ENCODE results near the gene OGFOD3.
A peak's percentile ranks its signal among the peaks of the same experiment; 100 is the strongest.

OGFOD3 gene

GRCh38 chr17:82345151-82345976 lies 73.0 kb downstream of the OGFOD3 start:
- H3K4me2 ChIP-seq, result no peak overlapping the region
- no peak overlapping the region for H3K9ac ChIP-seq
- H4K20me1 ChIP-seq, result peaks cover 0 to 9% (median 0%) of the 10 kb centered on the region in 11 experiments; a peak in 3 of 22 replicates
- no peak for TF ChIP-seq Cebpa-rat (IDR thresholded peaks at IDR 0.05)
- H3K27me3 ChIP-seq, result peaks cover 0 to 4% (median 0%) of the 10 kb centered on the region in 11 experiments; a peak in 1 of 22 replicates
- H3K4me3 ChIP-seq, result no peak overlapping the region
- H3K27ac ChIP-seq, result no peak overlapping the region
- no peaks in the 10 kb centered on the region for H3K36me3 ChIP-seq
- peaks cover 8 to 49% (median 36%) of the 10 kb centered on the region in 10 experiments; a peak in 19 of 20 replicates for H3K4me1 ChIP-seq
- H3K9me3 ChIP-seq (replicated peaks in 1 of 11), result peaks cover 0 to 17% (median 10%) of the 10 kb centered on the region in 11 experiments; a peak in 15 of 22 replicates

- Histone ChIP-seq H3K36me3 (no peaks in the 10 kb centered on the region), H3K9me3 (replicated peaks in 1 of 11) (peaks cover 0 to 17% (median 11%) of the 10 kb centered on the region in 11 experiments; a peak in 15 of 22 replicates)
- TF ChIP-seq Cebpa-rat (IDR thresholded peaks at IDR 0.05), result no peak
These were observed 74.0 kb downstream of the OGFOD3 start for GRCh38 chr17:82344175-82344907.

GRCh38 chr17:82343560-82343959 lies 74.8 kb downstream of the OGFOD3 start:
- Histone ChIP-seq H3K4me1 (peaks cover 8 to 42% (median 30%) of the 10 kb centered on the region in 10 experiments; a peak in 19 of 20 replicates), H3K9ac (no peak overlapping the region), H3K36me3 (no peaks in the 10 kb centered on the region), H3K4me2 (no peak overlapping the region), H4K20me1 (no peaks in the 10 kb centered on the region), H3K4me3 (no peak overlapping the region), H3K27me3 (0 out of 22 replicates have a peak, but pooled peaks cover 0 to 4% (median 0%) of the 10 kb centered on the region in 11 experiments), H3K9me3 (replicated peaks in 1 of 11) (peaks cover 0 to 17% (median 11%) of the 10 kb centered on the region in 11 experiments; a peak in 15 of 22 replicates), H3K27ac (no peak overlapping the region)
- TF ChIP-seq Cebpa-rat (IDR thresholded peaks at IDR 0.05), result no peak

More at GRCh38 chr17:82344175-82344907, 74.0 kb downstream of the OGFOD3 start:
- Histone ChIP-seq H3K4me3 (no peak overlapping the region), H3K9ac (no peak overlapping the region), H4K20me1 (no peaks in the 10 kb centered on the region), H3K27me3 (0 out of 22 replicates have a peak, but pooled peaks cover 0 to 4% (median 0%) of the 10 kb centered on the region in 11 experiments), H3K4me2 (no peak overlapping the region), H3K4me1 (peaks cover 8 to 42% (median 30%) of the 10 kb centered on the region in 10 experiments; a peak in 19 of 20 replicates), H3K27ac (no peak overlapping the region)

GRCh38 chr17:82342361-82343079 lies 75.9 kb downstream of the OGFOD3 start:
- H3K27me3 ChIP-seq, result 0 out of 22 replicates have a peak, but pooled peaks cover 0 to 4% (median 0%) of the 10 kb centered on the region in 11 experiments
- H3K36me3 ChIP-seq, result no peaks in the 10 kb centered on the region
- TF ChIP-seq Cebpa-rat (IDR thresholded peaks at IDR 0.05), result no peak
- H3K9me3 ChIP-seq (replicated peaks in 1 of 11), result peaks cover 0 to 17% (median 11%) of the 10 kb centered on the region in 11 experiments; a peak in 15 of 22 replicates
- no peak overlapping the region for H3K9ac ChIP-seq
- no peak overlapping the region for H3K4me3 ChIP-seq
- H4K20me1 ChIP-seq, result no peaks in the 10 kb centered on the region
- H3K4me2 ChIP-seq, result no peak overlapping the region
- H3K4me1 ChIP-seq, result peaks cover 8 to 45% (median 34%) of the 10 kb centered on the region in 10 experiments; a peak in 19 of 20 replicates
- H3K27ac ChIP-seq, result no peak overlapping the region

GRCh38 chr17:82339634-82340580 lies 78.5 kb downstream of the OGFOD3 start:
- Histone ChIP-seq H3K9me3 (replicated peaks in 1 of 11) (peaks cover 0 to 17% (median 11%) of the 10 kb centered on the region in 11 experiments; a peak in 15 of 22 replicates), H3K27me3 (peaks cover 0 to 12% (median 0%) of the 10 kb centered on the region in 11 experiments; a peak in 3 of 22 replicates), H4K20me1 (peaks cover 0 to under 1% (median 0%) of the 10 kb centered on the region in 11 experiments; a peak in 1 of 22 replicates), H3K36me3 (no peaks in the 10 kb centered on the region), H3K9ac (no peak overlapping the region), H3K4me1 (peaks cover 19 to 58% (median 48%) of the 10 kb centered on the region in 10 experiments), H3K4me3 (no peak overlapping the region), H3K27ac (no peak overlapping the region), H3K4me2 (peak overlapping the region in 9 of 11 experiments; percentile 15 to 95 (median 55); a peak in 13 of 22 replicates)
- no peak for TF ChIP-seq Cebpa-rat (IDR thresholded peaks at IDR 0.05)
